Neuronal stem cell (in vitro differentiated cells): Measurements from ENCODE around the gene TUBA1C.
"Not testable (repeated sequence)": the region's sequence is repeated elsewhere in the genome, so short reads cannot be mapped to it uniquely, and the experiment has no call there.

Source experiments
- DNase-seq: peaks from one replicate; pipeline ENCODE4 v3.0.0-alpha.2; 2013; ENCODE audit warnings: low spot score
- H2AFZ ChIP-seq: one replicate; pipeline ENCODE4 v1.6.1; 2013; ENCODE audit warnings: mild to moderate bottlenecking, low read length, inconsistent platforms
- H2AK5ac ChIP-seq: 2 replicates; pipeline ENCODE4 v1.6.1; 2013; ENCODE audit warnings: low read depth, mild to moderate bottlenecking, inconsistent platforms, low read length, moderate library complexity, mixed read lengths
- H2BK120ac ChIP-seq: 2 replicates; pipeline ENCODE4 v1.6.1; 2013; ENCODE audit warnings: low read depth, mild to moderate bottlenecking, inconsistent platforms, low read length, moderate library complexity, mixed read lengths
- H2BK12ac ChIP-seq: one replicate; pipeline ENCODE4 v1.6.1; 2013; ENCODE audit warnings: low read length, inconsistent platforms
- H2BK15ac ChIP-seq: 2 replicates; pipeline ENCODE4 v1.6.1; 2013; ENCODE audit warnings: mild to moderate bottlenecking, low read length, inconsistent platforms, mixed read lengths
- H2BK5ac ChIP-seq: one replicate; pipeline ENCODE4 v1.6.1; 2013; ENCODE audit warnings: inconsistent platforms, mild to moderate bottlenecking, low read length, moderate library complexity
- H3K14ac ChIP-seq: one replicate; pipeline ENCODE4 v1.6.1; 2013; ENCODE audit warnings: low read length, inconsistent platforms
- H3K18ac ChIP-seq: 2 replicates; pipeline ENCODE4 v1.6.1; 2013; ENCODE audit warnings: low read length, inconsistent platforms
- H3K23ac ChIP-seq: 2 replicates; pipeline ENCODE4 v1.6.1; 2013; ENCODE audit warnings: low read depth, mild to moderate bottlenecking, mixed read lengths, low read length, inconsistent platforms; ENCODE audit not compliant: poor library complexity
- H3K27ac ChIP-seq: replicated peaks from 3 replicates; pipeline ENCODE4 v1.5.1; 2013; ENCODE audit warnings: low read length, inconsistent platforms
- H3K27me3 ChIP-seq, 3 experiments: 2 replicates each; pipeline ENCODE4 v1.6.1; 2013; ENCODE audit warnings: low read length in 3 of 3, mild to moderate bottlenecking in 2 of 3, inconsistent platforms in 1 of 3, low read depth in 1 of 3, mixed read lengths in 1 of 3, moderate library complexity in 1 of 3; ENCODE audit not compliant: control insufficient read depth in 3 of 3, insufficient read depth in 3 of 3
- H3K36me3 ChIP-seq, 2 donors: replicated peaks in 1 of 2; 2 replicates each; pipeline ENCODE4 v1.6.1; 2013; ENCODE audit warnings: low read length in 2 of 2; ENCODE audit not compliant: control insufficient read depth in 2 of 2, insufficient read depth in 2 of 2
- H3K4ac ChIP-seq: 2 replicates; pipeline ENCODE4 v1.6.1; 2013; ENCODE audit warnings: inconsistent platforms, mild to moderate bottlenecking, low read length, moderate library complexity
- H3K4me1 ChIP-seq, 2 donors: 1 replicate in 1 of 2; 2 replicates in 1 of 2; pipeline ENCODE4 v1.6.1; 2013; ENCODE audit warnings: low read length in 2 of 2, low read depth in 1 of 2; ENCODE audit not compliant: control insufficient read depth in 2 of 2, insufficient read depth in 1 of 2
- H3K4me2 ChIP-seq: one replicate; pipeline ENCODE4 v1.6.1; 2013; ENCODE audit warnings: mild to moderate bottlenecking, low read length, inconsistent platforms; ENCODE audit not compliant: insufficient read depth, poor library complexity, severe bottlenecking
- H3K4me3 ChIP-seq, 2 donors: 2 replicates each; pipeline ENCODE4 v1.5.1; 2013; ENCODE audit warnings: low read length in 2 of 2, mild to moderate bottlenecking in 2 of 2, inconsistent platforms in 1 of 2, moderate library complexity in 1 of 2
- H3K79me1 ChIP-seq: one replicate; pipeline ENCODE4 v1.6.1; 2013; ENCODE audit warnings: low read depth, mild to moderate bottlenecking, inconsistent platforms, low read length, moderate library complexity
- H3K9ac ChIP-seq: one replicate; pipeline ENCODE4 v1.6.1; 2013; ENCODE audit warnings: mild to moderate bottlenecking, low read depth, low read length, inconsistent platforms; ENCODE audit not compliant: poor library complexity
- H3K9me3 ChIP-seq, 2 donors: replicated peaks in 1 of 2; 2 replicates each; pipeline versions ENCODE3 to v1.6.1; 2013; ENCODE audit warnings: low read length in 2 of 2, mild to moderate bottlenecking in 2 of 2, inconsistent platforms in 1 of 2, low read depth in 1 of 2, mixed read lengths in 1 of 2, moderate library complexity in 1 of 2; ENCODE audit not compliant: control insufficient read depth in 2 of 2, insufficient read depth in 1 of 2
- H4K8ac ChIP-seq: one replicate; pipeline ENCODE4 v1.6.1; 2013; ENCODE audit warnings: low read depth, mild to moderate bottlenecking, inconsistent platforms, low read length, moderate library complexity
- H4K91ac ChIP-seq: one replicate; pipeline ENCODE4 v1.6.1; 2013; ENCODE audit warnings: low read length, low read depth, mild to moderate bottlenecking, inconsistent platforms; ENCODE audit not compliant: poor library complexity
- WGBS, 2 donors: extraction: QIAGEN DNeasy Blood & Tissue Kit; methylation state at CpG; one replicate each; pipeline ENCODE4 v1.1.7; 2013; ENCODE audit warnings: missing lambda C conversion rate in 2 of 2, mixed read lengths in 1 of 2; ENCODE audit not compliant: insufficient read length in 2 of 2, insufficient replicate concordance in 1 of 2; ENCODE audit errors: extremely low coverage in 2 of 2; 5-methylcytosine and 5-hydroxymethylcytosine counted together

TUBA1C gene

GRCh38 chr12:49251357-49251756, 13.5 kb upstream of the TUBA1C start:
- Histone ChIP-seq H3K4me3 (no peak overlapping the region), H4K8ac (no peak overlapping the region), H3K18ac (no peak overlapping the region), H2AK5ac (no peak overlapping the region), H3K27ac (no peak overlapping the region), H2BK120ac (no peak overlapping the region), H2BK15ac (no peak overlapping the region), H2BK12ac (no peak overlapping the region), H3K79me1 (no peaks in the 10 kb centered on the region), H3K9ac (no peak overlapping the region), H3K9me3 (no peaks in the 10 kb centered on the region), H3K4me2 (no peak overlapping the region), H3K14ac (no peak overlapping the region), H3K23ac (no peak overlapping the region), H3K4ac (no peak overlapping the region), H3K36me3 (no peaks in the 10 kb centered on the region), H3K4me1 (no peaks in the 10 kb centered on the region), H3K27me3 (peaks cover 0 to 3% (median 0%) of the 10 kb centered on the region in 3 experiments), H4K91ac (no peak overlapping the region), H2BK5ac (no peak overlapping the region), H2AFZ (no peak overlapping the region)
- DNase-seq, result no peak
- no CpG with 5 or more reads among the region's 5 CpGs for WGBS, 2 donors

GRCh38 chr12:49253033-49253623, 11.8 kb upstream of the TUBA1C start:
- peaks cover 0 to 3% (median 0%) of the 10 kb centered on the region in 3 experiments for H3K27me3 ChIP-seq
- H3K4me1 ChIP-seq, result no peaks in the 10 kb centered on the region
- H2AK5ac ChIP-seq, result no peak overlapping the region
- H2BK120ac ChIP-seq, result no peak overlapping the region
- DNase-seq, result no peak
- no peak overlapping the region for H3K23ac ChIP-seq
- no peak overlapping the region for H2BK15ac ChIP-seq
- no peak overlapping the region for H3K27ac ChIP-seq
- no peak overlapping the region for H2BK5ac ChIP-seq
- H3K9me3 ChIP-seq, result no peaks in the 10 kb centered on the region
- no peak overlapping the region for H3K9ac ChIP-seq
- H3K36me3 ChIP-seq, result no peaks in the 10 kb centered on the region
- H3K4me3 ChIP-seq, result no peak overlapping the region
- H4K8ac ChIP-seq, result no peak overlapping the region
- no peak overlapping the region for H3K4ac ChIP-seq
- no peak overlapping the region for H2BK12ac ChIP-seq
- H3K14ac ChIP-seq, result no peak overlapping the region
- H3K18ac ChIP-seq, result no peak overlapping the region
- no CpG with 5 or more reads among the region's 11 CpGs for WGBS, 2 donors
- H2AFZ ChIP-seq, result no peak overlapping the region
- no peaks in the 10 kb centered on the region for H3K79me1 ChIP-seq
- no peak overlapping the region for H4K91ac ChIP-seq
- no peak overlapping the region for H3K4me2 ChIP-seq

GRCh38 chr12:49255456-49255855, 9.4 kb upstream of the TUBA1C start:
- not testable (repeated sequence) for H3K4me1 ChIP-seq, H2BK15ac ChIP-seq, H3K36me3 ChIP-seq, H3K4ac ChIP-seq, H3K4me2 ChIP-seq, H3K18ac ChIP-seq, H3K9me3 ChIP-seq, H3K23ac ChIP-seq, H3K27ac ChIP-seq, H2AFZ ChIP-seq, H4K8ac ChIP-seq, H3K4me3 ChIP-seq, H3K27me3 ChIP-seq, H3K79me1 ChIP-seq, H2AK5ac ChIP-seq, H4K91ac ChIP-seq, DNase-seq, H2BK5ac ChIP-seq, H2BK12ac ChIP-seq, H3K14ac ChIP-seq, H2BK120ac ChIP-seq
- no CpG with 5 or more reads among the region's 10 CpGs for WGBS, 2 donors
- H3K9ac ChIP-seq, result peak overlapping the region; percentile 16

- no CpG with 5 or more reads among the region's 11 CpGs for WGBS, 2 donors
- DNase-seq, result no peak
- Histone ChIP-seq H2BK5ac (no peak overlapping the region), H3K79me1 (no peaks in the 10 kb centered on the region), H2BK120ac (no peak overlapping the region), H3K9me3 (no peaks in the 10 kb centered on the region), H3K4me3 (no peak overlapping the region), H4K91ac (no peak overlapping the region), H2AFZ (no peak overlapping the region), H3K4me2 (no peak overlapping the region), H3K4me1 (peaks cover 0 to 1% of the 10 kb centered on the region in 2 donors), H3K4ac (no peak overlapping the region), H2BK12ac (no peak overlapping the region), H2AK5ac (no peak overlapping the region), H3K9ac (peak overlapping the region; percentile 16), H4K8ac (no peak overlapping the region), H3K27me3 (peaks cover 0 to 7% (median 0%) of the 10 kb centered on the region in 3 experiments), H3K14ac (no peak overlapping the region), H3K18ac (no peak overlapping the region), H3K23ac (no peak overlapping the region), H3K36me3 (no peaks in the 10 kb centered on the region), H2BK15ac (no peak overlapping the region), H3K27ac (no peak overlapping the region)
These were observed 8.8 kb upstream of the TUBA1C start for GRCh38 chr12:49255857-49256637.
